GM13977 (cell line): ENCODE measurements around the gene TNFAIP2.

ENCODE experiments used
- DNase-seq: peaks from one replicate; pipeline ENCODE4 v3.0.0; 2012; ENCODE audit warnings: low spot score
- CTCF ChIP-seq: IDR thresholded peaks from 2 replicates; pipeline ENCODE4 v1.5.1; 2012; ENCODE audit warnings: mild to moderate bottlenecking, control low read depth; ENCODE audit not compliant: insufficient read depth; ENCODE audit errors: extremely low read depth, missing control alignments
- in situ Hi-C: fragments of 300-500 bp; cut with MboI; formaldehyde crosslinking; loops from one replicate; pipeline ENCODE4 v1.12.0; 2022; ENCODE audit warnings: low sequenced_read_pairs, low pct_unique_long_range_greater_than_20kb, mixed read lengths, inconsistent platforms; ENCODE audit not compliant: unreplicated experiment

TNFAIP2 gene

DNA sequence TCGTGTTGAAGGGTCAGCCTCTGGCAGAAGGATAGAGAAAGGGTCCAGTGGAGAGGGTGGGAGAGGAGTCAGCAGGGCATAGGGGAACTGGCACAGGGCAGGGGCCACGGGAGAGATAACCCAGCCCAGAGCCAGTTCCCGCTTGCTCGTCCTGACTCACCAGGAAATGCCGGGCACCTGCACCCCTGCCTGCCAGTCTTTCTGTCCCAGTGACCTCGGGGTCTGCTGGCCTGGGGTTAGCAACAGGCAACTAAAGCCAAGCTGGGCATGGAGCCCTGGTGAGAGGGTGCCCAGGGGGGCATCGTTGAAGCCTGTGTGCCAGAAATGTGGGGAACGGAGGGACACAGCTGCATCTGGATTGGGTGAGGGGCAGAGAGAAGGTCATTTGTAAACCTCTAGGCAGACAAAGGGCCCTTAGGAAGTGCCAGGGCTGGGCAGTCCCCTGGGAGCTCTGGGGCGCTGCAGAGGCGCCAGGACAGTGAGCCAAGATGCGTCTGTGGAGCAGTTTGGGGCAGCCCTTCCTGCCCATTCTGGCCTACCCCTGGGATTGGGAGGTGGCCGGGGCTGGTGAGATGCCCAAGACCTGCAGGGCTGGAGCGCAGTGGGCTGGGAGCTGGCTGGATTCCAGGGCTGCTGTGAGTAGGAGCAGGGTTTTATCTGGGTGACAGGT is 5.5 kb downstream of the TNFAIP2 start:
- in situ Hi-C loops, result no loop called here
- DNase-seq, result no peak
- no peak for TF ChIP-seq CTCF

DNA sequence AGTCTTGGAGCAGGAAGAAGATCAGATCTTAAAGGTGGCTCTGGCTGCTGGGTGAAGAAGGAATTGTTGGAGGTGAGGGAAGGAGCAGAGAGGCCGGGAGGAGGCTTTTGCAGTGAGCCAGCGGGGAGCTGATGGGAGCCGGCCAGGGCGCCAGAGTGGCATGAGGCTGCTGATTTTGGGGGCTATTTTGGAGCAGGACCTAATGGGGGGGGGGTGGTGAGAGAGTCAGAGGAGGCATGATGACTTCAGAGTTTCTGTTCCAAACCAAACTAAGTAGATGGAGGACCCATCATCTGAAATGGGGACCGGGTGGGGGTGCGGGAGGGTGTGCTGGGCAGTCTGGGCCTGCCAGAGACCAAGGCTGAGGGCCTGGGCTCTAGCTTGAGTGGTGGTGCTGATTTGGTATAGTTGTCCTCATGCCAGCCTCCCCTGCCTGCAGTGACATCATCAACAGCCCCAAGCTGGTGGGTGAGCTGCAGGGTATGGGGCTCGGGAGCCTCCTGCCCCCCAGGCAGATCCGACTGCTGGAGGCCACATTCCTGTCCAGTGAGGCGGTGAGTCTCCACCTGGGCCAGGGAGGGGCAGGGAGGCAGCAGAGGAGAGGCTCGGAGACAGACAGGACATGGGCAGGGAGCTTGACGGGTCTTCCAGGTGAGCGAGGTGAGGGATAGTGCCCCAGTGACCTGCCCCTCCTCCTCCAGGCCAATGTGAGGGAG is 6.2 kb downstream of the TNFAIP2 start:
- TF ChIP-seq CTCF, result no peak
- no peak for DNase-seq
- in situ Hi-C loops, result no loop called here

DNA sequence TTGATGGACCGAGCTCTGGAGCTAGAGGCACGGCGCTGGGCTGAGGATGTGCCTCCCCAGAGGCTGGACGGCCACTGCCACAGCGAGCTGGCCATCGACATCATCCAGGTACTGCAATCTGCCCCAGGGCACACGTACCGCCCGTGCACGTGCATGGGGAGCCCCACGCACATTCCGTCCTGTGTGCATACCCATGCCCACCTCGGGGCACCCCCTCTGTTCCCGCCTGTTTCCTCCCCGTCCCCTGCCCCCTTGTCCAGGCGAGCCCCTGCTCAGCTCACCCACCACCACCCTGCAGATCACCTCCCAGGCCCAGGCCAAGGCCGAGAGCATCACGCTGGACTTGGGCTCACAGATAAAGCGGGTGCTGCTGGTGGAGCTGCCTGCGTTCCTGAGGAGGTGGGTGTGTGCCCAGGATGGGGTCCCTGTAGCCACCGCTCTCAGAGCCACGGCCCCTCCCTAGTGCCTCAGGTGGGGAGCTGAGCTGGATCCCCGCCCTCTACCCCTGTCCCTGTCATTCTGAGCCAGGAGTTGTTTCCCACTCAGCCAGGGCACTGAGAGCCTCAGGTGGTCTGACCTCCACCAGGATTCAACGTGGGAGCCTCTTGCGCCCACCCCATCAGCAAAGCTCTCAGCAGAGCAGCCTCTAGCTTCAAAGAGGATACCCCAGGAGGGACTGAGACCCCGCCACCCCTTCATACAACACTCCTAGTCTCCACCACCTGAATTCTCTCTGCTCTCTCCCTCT is 6.9 kb downstream of the TNFAIP2 start:
- in situ Hi-C loops, result no loop called here
- no peak for TF ChIP-seq CTCF
- DNase-seq, result no peak

GRCh38 chr14:103130965-103131364 is 7.7 kb downstream of the TNFAIP2 start:
- in situ Hi-C loops, result no loop called here
- no peak for TF ChIP-seq CTCF
- DNase-seq, result no peak

DNA sequence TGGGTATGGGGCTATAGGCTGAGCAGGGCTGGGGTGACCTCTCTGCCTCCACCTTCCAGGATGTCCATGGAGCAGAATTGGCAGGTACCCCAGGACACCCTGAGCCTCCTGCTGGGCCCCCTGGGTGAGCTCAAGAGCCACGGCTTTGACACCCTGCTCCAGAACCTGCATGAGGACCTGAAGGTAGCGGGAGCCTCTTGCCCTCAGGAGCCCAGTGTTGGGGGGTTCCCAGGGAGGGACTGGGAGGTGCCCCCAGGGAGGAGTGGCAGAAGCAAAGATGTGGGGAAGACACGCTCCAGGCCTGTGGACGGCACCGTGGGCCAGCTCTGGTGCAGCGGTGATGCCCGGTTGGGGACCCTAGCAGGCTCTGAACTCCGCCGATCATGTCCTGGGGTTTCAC is 8.3 kb downstream of the TNFAIP2 start:
- no peak for DNase-seq
- TF ChIP-seq CTCF, result no peak
- in situ Hi-C loops, result no loop called here

DNA sequence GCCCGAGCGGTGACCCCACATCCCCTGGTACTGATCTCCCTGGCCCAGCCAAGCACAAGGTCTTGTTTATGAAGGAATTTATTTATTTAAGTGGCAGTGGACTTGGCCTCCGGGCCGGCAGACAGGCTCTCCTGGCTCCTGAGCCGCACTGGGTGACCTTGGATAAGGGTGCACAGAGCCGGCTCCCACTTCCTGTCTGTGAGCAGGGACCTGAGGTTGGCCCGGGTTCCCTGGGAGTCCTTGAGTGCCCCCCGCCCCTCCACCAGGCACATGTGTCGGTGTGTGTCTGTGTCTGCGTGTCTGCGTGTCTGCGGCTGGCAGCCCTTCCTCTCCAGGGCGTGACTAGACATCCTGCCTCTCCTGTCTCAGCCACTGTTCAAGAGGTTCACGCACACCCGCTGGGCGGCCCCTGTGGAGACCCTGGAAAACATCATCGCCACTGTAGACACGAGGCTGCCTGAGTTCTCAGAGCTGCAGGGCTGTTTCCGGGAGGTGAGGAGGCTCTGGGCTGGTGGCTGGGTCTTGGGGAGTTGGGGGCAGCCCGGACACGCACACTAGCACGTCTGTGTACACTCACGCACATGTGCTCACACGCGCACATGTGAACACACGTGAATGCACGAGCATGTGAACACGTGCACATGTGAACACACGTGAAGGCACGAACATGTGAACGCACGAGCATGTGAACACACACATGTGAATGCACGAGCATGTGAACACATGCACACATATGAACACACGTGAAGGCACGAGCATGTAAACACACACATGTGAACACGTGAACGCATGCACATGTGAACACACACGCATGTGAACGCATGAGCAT is 9.3 kb downstream of the TNFAIP2 start:
- no peak for TF ChIP-seq CTCF
- in situ Hi-C loops, result no loop called here
- no peak for DNase-seq
